Measurements from ENCODE around the gene FLYWCH1. TPM values are rescaled to one million over a fixed set of nuclear protein-coding genes. Genes with fewer than 3 reads are reported as not detected.

FLYWCH1 gene
- total RNA-seq, 1 experiment from 2014 or later = 12.5 TPM

DNA sequence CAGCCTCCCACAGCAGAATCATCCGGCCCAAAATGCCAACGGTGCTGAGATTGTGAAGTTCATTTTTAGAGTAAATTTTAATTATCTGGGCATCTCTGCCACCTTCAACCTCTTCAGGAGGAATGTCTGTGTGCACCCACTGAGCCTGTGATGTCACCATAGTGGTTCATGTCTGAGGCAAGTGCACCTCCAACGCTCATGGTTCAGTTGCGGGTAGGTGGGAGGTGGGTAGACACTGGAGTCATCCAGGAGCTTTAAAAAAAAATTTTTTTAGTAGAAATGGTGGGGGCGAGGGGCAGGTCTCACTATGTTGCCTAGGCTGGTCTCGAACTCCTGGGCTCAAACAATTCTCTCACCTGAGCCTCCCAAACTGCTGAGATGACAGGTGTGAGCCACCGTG lies 1.9 kb downstream of the FLYWCH1 start:
- Histone ChIP-seq H2BK20ac (ENCODE audit: low read depth, low read length, poor library complexity, severe bottlenecking) (no peak overlapping the region), H4K8ac (replicated peaks; ENCODE audit: insufficient read length, low read depth, low read length) (no peak overlapping the region), H3K79me1 (ENCODE audit: insufficient read depth, low read depth, low read length, poor library complexity, severe bottlenecking) (no peaks in the 10 kb centered on the region), H3K27me3 (ENCODE audit: insufficient read depth, low read length) (peaks cover 3% of the 10 kb centered on the region; the same call in 1 of the 2 replicates), H3K14ac (ENCODE audit: insufficient read depth, low read length) (no peak overlapping the region), H3K9me3 (ENCODE audit: control insufficient read depth, low read depth, low read length) (no peaks in the 10 kb centered on the region), H2BK120ac (ENCODE audit: low read depth, low read length, poor library complexity, severe bottlenecking) (no peak overlapping the region), H2AK5ac (ENCODE audit: insufficient read length, low read length) (no peak overlapping the region), H3K27ac (ENCODE audit: insufficient read length, low read depth, low read length) (no peak overlapping the region), H3K56ac (ENCODE audit: insufficient read length, low read depth, low read length) (no peak overlapping the region), H3T11ph (ENCODE audit: low read length) (no peak overlapping the region), H4K91ac (ENCODE audit: insufficient read length, low read depth, low read length) (no peak overlapping the region), H2BK12ac (ENCODE audit: insufficient read length, low read depth, low read length) (no peak overlapping the region), H3K4me2 (ENCODE audit: insufficient read depth, insufficient read length, low read length) (no peak overlapping the region), H2BK5ac (ENCODE audit: insufficient read length, low read length) (no peak overlapping the region), H2BK15ac (ENCODE audit: low read depth, low read length) (no peak overlapping the region), H3K4ac (ENCODE audit: low read depth, low read length) (no peak overlapping the region), H3K79me2 (ENCODE audit: insufficient read depth, low read length) (no peaks in the 10 kb centered on the region; the same call in 1 of the 2 replicates), H4K5ac (ENCODE audit: insufficient read length, low read depth, low read length) (no peak overlapping the region), H3K18ac (ENCODE audit: insufficient read length, low read depth, low read length) (no peak overlapping the region), H3K23me2 (ENCODE audit: insufficient read length, low read depth, low read length, poor library complexity, severe bottlenecking) (peaks cover 5% of the 10 kb centered on the region), H3K9ac (ENCODE audit: extremely low read depth, insufficient read length, low read length) (no peak overlapping the region), H4K20me1 (ENCODE audit: control insufficient read depth, insufficient read depth, insufficient read length) (no peaks in the 10 kb centered on the region), H3K23ac (ENCODE audit: insufficient read length, low read depth, low read length) (no peak overlapping the region), H2AFZ (ENCODE audit: low read length) (no peak overlapping the region), H3K4me1 (ENCODE audit: insufficient read depth, low read length) (peaks cover 3% of the 10 kb centered on the region; the same call in 1 of the 2 replicates)
- DNase-seq = no peak
- TF ChIP-seq CTCF (conservative IDR thresholded peaks at IDR 0.05) = no peak
- Mint-ChIP-seq H3K36me3 (ENCODE audit: insufficient read depth in 1 of 3, low read depth in 3 of 3) (peaks cover 7 to 16% (median 13%) of the 10 kb centered on the region in 3 experiments), H3K27me3 (ENCODE audit: low read depth) (peaks cover 18% of the 10 kb centered on the region), H3K4me1 (peaks cover 8 to 12% of the 10 kb centered on the region in 2 experiments), H3K9me3 (no peaks in the 10 kb centered on the region), H3K4me3 (peak overlapping the region in 1 of 2 experiments; percentile 92; a peak in 2 of 5 replicates), H3K27ac (no peak overlapping the region)
- no CpG with 5 or more reads among the region's 7 CpGs for WGBS (ENCODE audit: extremely low coverage, insufficient read length, low lambda C conversion rate)

Measured in H9 (cell line).